ENCODE data around the gene RPSA. TPM values are rescaled to one million over a fixed set of nuclear protein-coding genes. Genes with fewer than 3 reads are reported as not detected.

RPSA gene
- total RNA-seq, 1 donor from 2014 or later: 3,451 TPM

DNA sequence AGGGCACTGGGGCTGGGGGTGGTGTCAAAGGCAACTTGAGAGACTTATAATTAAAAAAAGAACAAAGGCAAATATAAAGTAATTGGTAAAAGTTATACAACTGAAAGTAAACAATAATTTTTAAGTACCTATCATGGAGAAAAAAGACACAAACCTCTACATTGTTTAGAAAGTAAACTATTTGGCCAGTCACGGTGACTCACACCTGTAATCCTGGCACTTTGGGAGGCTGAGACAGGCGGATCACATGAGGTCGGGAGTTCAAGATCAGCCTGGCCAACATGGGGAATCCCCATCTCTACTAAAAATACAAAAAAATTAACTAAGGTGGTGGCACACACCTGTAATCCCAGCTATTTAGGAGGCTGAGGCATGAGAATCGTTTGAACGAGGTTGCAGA, 25.8 kb downstream of the RPSA start:
- Histone ChIP-seq H3K36me3 (ENCODE audit: control insufficient read depth, insufficient read depth, low read length) (no peaks in the 10 kb centered on the region), H3K27me3 (ENCODE audit: control insufficient read depth, insufficient read depth, low read length) (no peaks in the 10 kb centered on the region), H3K4me3 (ENCODE audit: low read depth, low read length) (no peak overlapping the region)
- DNase-seq (ENCODE audit: low read depth) (peak; percentile 27), FAIRE-seq (no peak)
- TF ChIP-seq, protein P1, sequence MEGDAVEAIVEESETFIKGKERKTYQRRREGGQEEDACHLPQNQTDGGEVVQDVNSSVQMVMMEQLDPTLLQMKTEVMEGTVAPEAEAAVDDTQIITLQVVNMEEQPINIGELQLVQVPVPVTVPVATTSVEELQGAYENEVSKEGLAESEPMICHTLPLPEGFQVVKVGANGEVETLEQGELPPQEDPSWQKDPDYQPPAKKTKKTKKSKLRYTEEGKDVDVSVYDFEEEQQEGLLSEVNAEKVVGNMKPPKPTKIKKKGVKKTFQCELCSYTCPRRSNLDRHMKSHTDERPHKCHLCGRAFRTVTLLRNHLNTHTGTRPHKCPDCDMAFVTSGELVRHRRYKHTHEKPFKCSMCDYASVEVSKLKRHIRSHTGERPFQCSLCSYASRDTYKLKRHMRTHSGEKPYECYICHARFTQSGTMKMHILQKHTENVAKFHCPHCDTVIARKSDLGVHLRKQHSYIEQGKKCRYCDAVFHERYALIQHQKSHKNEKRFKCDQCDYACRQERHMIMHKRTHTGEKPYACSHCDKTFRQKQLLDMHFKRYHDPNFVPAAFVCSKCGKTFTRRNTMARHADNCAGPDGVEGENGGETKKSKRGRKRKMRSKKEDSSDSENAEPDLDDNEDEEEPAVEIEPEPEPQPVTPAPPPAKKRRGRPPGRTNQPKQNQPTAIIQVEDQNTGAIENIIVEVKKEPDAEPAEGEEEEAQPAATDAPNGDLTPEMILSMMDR (IDR thresholded peaks at IDR 0.05; ENCODE audit: insufficient read depth, low read length, severe bottlenecking): no peak

DNA sequence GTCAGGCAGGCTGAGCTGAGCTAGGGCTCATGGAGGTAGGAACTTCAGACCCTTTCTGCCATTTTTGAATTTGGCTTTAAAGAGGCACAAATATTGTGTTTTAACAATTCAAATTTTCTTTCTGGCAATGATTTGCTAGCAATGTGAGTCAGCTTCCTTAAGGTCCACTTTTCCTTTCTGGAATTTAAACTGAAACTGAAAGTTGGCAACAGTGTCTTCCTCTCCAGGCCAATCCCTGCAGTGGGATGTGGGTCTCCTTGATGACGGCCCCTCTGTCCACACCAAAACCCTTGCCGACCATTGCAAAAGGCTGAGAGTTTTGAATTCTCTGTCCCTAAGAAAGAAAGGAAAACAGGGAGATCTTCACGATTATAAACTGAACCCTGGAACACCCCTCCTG, 27.1 kb downstream of the RPSA start:
- TF ChIP-seq, protein P1 (IDR thresholded peaks at IDR 0.05; ENCODE audit: insufficient read depth, low read length, severe bottlenecking): no peak
- H3K4me3 ChIP-seq (ENCODE audit: low read depth, low read length): no peak overlapping the region
- DNase-seq (ENCODE audit: low read depth) (no peak), FAIRE-seq (no peak)
- H3K27me3 ChIP-seq (ENCODE audit: control insufficient read depth, insufficient read depth, low read length): no peaks in the 10 kb centered on the region
- H3K36me3 ChIP-seq (ENCODE audit: control insufficient read depth, insufficient read depth, low read length): no peaks in the 10 kb centered on the region

DNA sequence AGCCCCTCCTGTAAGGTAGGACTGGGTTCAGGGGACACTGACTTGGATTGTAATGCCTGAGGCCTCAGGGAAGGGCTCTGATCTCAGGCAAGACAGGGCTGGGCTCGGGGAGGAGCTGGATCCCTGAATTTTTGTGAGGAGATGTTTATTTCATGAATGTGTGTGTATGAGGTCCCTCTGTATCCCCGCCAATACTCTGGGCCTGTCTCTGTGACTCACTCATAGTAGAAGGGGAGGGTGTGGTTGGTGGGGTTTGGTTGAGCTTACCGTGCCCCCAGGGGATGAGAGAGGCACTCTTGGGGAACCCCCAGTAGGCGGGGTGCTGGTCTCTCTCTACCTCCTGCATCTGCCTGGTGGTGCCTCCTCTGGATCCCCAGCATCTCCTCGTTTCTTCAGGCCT, 28.1 kb downstream of the RPSA start:
- peak; percentile 39 for DNase-seq (ENCODE audit: low read depth)
- no peak overlapping the region for H3K4me3 ChIP-seq (ENCODE audit: low read depth, low read length)
- TF ChIP-seq, protein P1 (IDR thresholded peaks at IDR 0.05; ENCODE audit: insufficient read depth, low read length, severe bottlenecking): no peak

DNA sequence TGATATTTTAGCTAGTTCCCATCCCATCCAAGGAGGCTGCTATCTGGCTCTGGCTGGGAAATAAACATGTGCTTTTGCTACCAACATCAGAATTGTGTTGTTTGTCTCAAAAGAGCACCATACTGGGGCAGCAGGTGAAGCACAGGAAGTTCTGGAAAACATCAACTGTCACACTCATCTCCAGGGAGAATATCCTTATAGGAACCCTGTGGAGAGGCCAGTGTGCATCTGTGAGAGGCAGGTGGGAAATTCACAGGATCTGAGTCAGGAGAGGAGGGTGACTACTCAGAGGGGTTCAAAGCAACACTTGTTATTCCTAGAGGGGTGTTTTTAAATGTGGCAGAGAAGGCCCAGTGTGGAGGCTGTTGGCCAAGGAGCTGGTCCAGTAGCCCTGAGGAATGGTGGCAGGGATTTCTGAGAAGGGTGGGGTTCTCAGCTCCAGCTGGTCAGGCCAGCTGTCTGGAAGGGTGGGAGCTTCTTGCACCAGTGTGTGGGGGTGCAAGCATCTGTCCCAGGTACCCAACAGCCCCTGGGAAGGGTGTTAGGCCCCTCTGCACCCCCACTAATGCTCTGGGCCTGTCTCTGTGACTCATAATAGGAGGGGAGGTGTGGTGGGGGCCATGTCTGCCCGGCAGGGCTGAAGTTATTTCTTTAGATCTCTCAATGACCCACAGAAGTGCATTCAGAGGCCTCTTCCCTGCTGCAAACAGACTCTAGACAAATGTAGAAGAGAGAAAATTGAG, 28.7 kb downstream of the RPSA start:
- TF ChIP-seq, protein P1 (IDR thresholded peaks at IDR 0.05; ENCODE audit: insufficient read depth, low read length, severe bottlenecking): no peak
- DNase-seq (ENCODE audit: low read depth) (no peak), FAIRE-seq (no peak)
- no peak overlapping the region for H3K4me3 ChIP-seq (ENCODE audit: low read depth, low read length)
- H3K36me3 ChIP-seq (ENCODE audit: control insufficient read depth, insufficient read depth, low read length): no peaks in the 10 kb centered on the region
- H3K27me3 ChIP-seq (ENCODE audit: control insufficient read depth, insufficient read depth, low read length): no peaks in the 10 kb centered on the region

More for the DNA sequence above, 28.1 kb downstream of the RPSA start:
- H3K27me3 ChIP-seq (ENCODE audit: control insufficient read depth, insufficient read depth, low read length): no peaks in the 10 kb centered on the region
- FAIRE-seq: no peak
- H3K36me3 ChIP-seq (ENCODE audit: control insufficient read depth, insufficient read depth, low read length): no peaks in the 10 kb centered on the region

DNA sequence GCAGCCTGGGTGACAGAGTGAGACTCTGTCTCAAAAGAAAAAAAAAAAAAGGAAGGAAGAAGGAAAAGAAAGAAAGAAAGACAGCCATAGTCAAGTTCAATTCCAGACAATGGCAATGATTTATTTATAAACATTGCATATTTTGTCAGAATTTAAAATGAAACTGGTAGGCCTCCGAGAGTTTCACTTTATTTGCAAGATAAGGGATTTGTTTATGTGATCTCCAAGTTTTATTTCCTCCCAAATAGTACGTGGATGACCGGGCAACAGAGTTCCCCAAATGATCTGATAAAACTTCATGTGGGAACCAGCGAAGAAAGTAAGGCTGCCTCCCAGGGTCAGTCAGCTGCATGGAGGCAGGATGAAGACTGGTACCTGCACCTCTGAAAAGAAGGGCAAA, 32.4 kb downstream of the RPSA start:
- no peak for FAIRE-seq
- TF ChIP-seq, protein P1 (IDR thresholded peaks at IDR 0.05; ENCODE audit: insufficient read depth, low read length, severe bottlenecking): no peak
- DNase-seq (ENCODE audit: low read depth): no peak

DNA sequence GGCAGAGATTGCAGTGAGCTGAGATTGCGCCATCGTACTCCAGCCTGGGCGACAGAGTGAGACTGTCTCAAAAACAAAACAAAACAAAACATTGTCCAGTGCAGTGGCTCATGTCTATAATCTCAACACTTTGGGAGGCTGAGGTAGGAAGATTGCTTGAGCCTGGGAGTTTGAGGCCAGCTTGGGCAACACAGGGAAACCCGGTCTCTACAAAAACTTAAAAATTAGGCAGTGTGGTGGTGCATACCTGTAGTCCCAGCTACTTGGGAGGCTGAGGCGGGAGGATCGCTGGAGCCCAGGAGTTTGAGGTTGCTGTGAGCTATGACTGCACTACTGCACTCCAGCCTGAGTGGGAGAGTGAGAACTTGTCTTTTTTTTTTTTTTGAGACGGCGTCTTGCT, 33.8 kb downstream of the RPSA start:
- FAIRE-seq (no peak), DNase-seq (ENCODE audit: low read depth) (no peak)
- no peaks in the 10 kb centered on the region for H3K36me3 ChIP-seq (ENCODE audit: control insufficient read depth, insufficient read depth, low read length)
- H3K4me3 ChIP-seq (ENCODE audit: low read depth, low read length): no peak overlapping the region
- H3K27me3 ChIP-seq (ENCODE audit: control insufficient read depth, insufficient read depth, low read length): no peaks in the 10 kb centered on the region
- TF ChIP-seq, protein P1 (IDR thresholded peaks at IDR 0.05; ENCODE audit: insufficient read depth, low read length, severe bottlenecking): no peak

More for the DNA sequence above, 32.4 kb downstream of the RPSA start:
- H3K4me3 ChIP-seq (ENCODE audit: low read depth, low read length): no peak overlapping the region
- no peaks in the 10 kb centered on the region for H3K36me3 ChIP-seq (ENCODE audit: control insufficient read depth, insufficient read depth, low read length)
- H3K27me3 ChIP-seq (ENCODE audit: control insufficient read depth, insufficient read depth, low read length): no peaks in the 10 kb centered on the region
